K562 (cell line): ENCODE measurements around the gene ZNF219. TPM values are rescaled to one million over a fixed set of nuclear protein-coding genes. Genes with fewer than 3 reads are reported as not detected.

Experiments
- BDP1 ChIP-seq: IDR thresholded peaks from 3 replicates; pipeline ENCODE4 v1.6.1; 2011; ENCODE audit not compliant: insufficient read length, insufficient read depth
- BRCA1 ChIP-seq, 2 experiments: fragments of 450-650 bp in 1 of 2; sonication (generic) in 1 of 2; formaldehyde crosslinking in 1 of 2; IDR thresholded peaks; 2 replicates each; pipeline versions ENCODE4 v1.5.0 to v1.6.1; 2017 to 2020; ENCODE audit warnings: mild to moderate bottlenecking in 1 of 2, missing genetic modification reagents in 1 of 2
- CCNT2 ChIP-seq: IDR thresholded peaks from 2 replicates; pipeline ENCODE4 v1.6.1; 2011; ENCODE audit warnings: borderline replicate concordance, low read depth, mild to moderate bottlenecking, moderate library complexity, mixed read lengths, low read length; ENCODE audit not compliant: insufficient read length; ENCODE audit errors: extremely low read depth
- PCBP1 ChIP-seq: fragments of 200-400 bp; formaldehyde crosslinking; IDR thresholded peaks from 2 replicates; pipeline ENCODE4 v1.6.1; 2018; ENCODE audit warnings: mild to moderate bottlenecking, low read depth, low read length; ENCODE audit not compliant: poor library complexity, severe bottlenecking
- POLR2H ChIP-seq: IDR thresholded peaks from 2 replicates; pipeline ENCODE4 v1.6.1; 2016; ENCODE audit warnings: missing genetic modification characterization, low read depth, mild to moderate bottlenecking, control low read depth, missing compliant biosample characterization, moderate library complexity
- RNF2 ChIP-seq: sonication (generic); IDR thresholded peaks from 2 replicates; pipeline ENCODE4 v1.6.1; 2016
- SNIP1 ChIP-seq: fragments of 450-650 bp; IDR thresholded peaks from 2 replicates; pipeline ENCODE4 v1.7.1; 2017; ENCODE audit warnings: low read depth, mild to moderate bottlenecking
- STAG1 ChIP-seq: sonication (generic); formaldehyde crosslinking; IDR thresholded peaks from 2 replicates; pipeline ENCODE4 v1.5.0; 2020; ENCODE audit warnings: missing genetic modification reagents, borderline replicate concordance
- ZFP36 ChIP-seq: fragments of 150-350 bp; IDR thresholded peaks from 2 replicates; pipeline ENCODE4 v1.6.1; 2018; ENCODE audit warnings: low read length, low read depth; ENCODE audit not compliant: partially characterized antibody
- ZNF282 ChIP-seq: sonication (generic); formaldehyde crosslinking; IDR thresholded peaks from 2 replicates; pipeline ENCODE4 v1.8.1; 2023; ENCODE audit warnings: missing genetic modification reagents
- polyA plus RNA-seq, 8 experiments: library from polyadenylated mRNA; depleted of rRNA in 4 of 8; stranded (reverse) in 5 of 8; unstranded in 3 of 8; fragments of >200 nt; fragmentation: Nextera tagmentation in 2 of 8; fragmentation: Illumina TruSeq in 1 of 8; extraction: Ambion mirVana in 2 of 8; extraction: Trizol in 1 of 8; gene quantifications; 2 replicates each; pipeline versions ENCODE4 v1.2.1 to v1.2.3, GENCODE V29; 2011 to 2014; ENCODE audit warnings: inconsistent platforms in 1 of 8, missing spikeins in 1 of 8
- total RNA-seq, 7 experiments: library from RNA; depleted of rRNA in 6 of 7; stranded (reverse); fragments of >200 nt in 6 of 7; fragmentation: Illumina TruSeq in 2 of 7; extraction: Trizol in 2 of 7; gene quantifications; 2 replicates each; pipeline versions ENCODE4 v1.2.1 to v1.2.3, GENCODE V29; 2011 to 2021; ENCODE audit warnings: low replicate concordance in 1 of 7
- TF ChIP-seq, protein P1 (sequence below): fragments of 450-650 bp; IDR thresholded peaks from 2 replicates; pipeline ENCODE4 v1.6.1; 2014; ENCODE audit warnings: low read depth, mild to moderate bottlenecking, moderate library complexity, borderline replicate concordance
- TF ChIP-seq, protein P2 (sequence below): fragments of 250-450 bp; sonication (Bioruptor Pico); IDR thresholded peaks from 2 replicates; pipeline ENCODE4 v1.5.0; 2021
- TF ChIP-seq, protein P3 (sequence below): fragments of 450-650 bp; IDR thresholded peaks from 2 replicates; pipeline ENCODE4 v1.6.1; 2016; ENCODE audit warnings: antibody characterized with exemption
- TF ChIP-seq, protein P4 (sequence below): sonication (generic); formaldehyde crosslinking; IDR thresholded peaks from 2 replicates; pipeline ENCODE4 v1.8.1; 2023; ENCODE audit warnings: mild to moderate bottlenecking, missing genetic modification reagents
- TF ChIP-seq, protein P5 (sequence below): fragments of 250-450 bp; sonication (Bioruptor Pico); IDR thresholded peaks from 2 replicates; pipeline ENCODE4 v1.5.0; 2022; ENCODE audit warnings: mild to moderate bottlenecking

Gene ZNF219
- total and polyA plus RNA-seq, 9 of the 15 experiments (the other 6 are each of a cell fraction or from before 2014, with no cell fraction given) = 0.29 to 10.6 (median 2.8) TPM

DNA sequence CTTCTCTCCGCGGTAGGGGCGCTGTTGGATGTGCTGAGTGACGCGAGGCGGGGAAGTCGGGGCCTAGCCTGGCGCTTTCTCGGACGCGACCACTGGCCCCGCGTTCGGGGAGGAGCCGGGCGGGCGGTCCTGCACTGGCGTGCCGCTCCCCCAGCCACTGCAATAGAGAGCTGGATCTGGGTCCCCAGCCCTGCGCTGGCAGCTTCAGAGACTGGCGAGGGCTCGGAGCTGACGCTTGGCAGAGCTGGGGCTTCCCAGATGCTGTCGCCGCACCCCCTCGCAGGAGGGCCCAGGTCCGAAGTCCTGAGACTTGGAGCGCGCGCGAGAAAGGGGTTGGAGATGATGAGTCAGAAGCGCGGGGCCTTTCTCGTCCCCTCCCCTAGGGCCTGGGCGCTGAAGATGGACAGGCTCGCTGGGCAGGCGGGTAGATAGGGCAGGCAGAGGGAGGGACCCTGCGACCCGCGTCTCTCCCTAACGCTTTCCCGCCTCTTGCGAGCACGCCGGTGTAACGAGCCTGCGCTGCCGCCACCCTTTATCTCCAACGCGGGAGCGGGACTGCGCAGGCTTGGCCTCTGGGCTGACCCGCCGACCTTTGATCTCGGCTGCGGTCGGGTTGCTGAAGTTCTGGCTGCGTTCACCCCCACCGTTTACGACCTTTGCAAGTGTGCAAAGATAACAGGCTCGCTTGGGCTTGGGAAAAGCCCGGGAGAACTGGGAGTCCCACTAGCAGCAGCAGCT lies 5.4 kb upstream of the ZNF219 start (continued):
- TF ChIP-seq SNIP1 = peak; percentile 60; the same call in 1 of the 2 replicates
- no peak for TF ChIP-seq BDP1
- TF ChIP-seq PCBP1 = no peak
- TF ChIP-seq ZFP36 = no peak
- TF ChIP-seq, protein P1, sequence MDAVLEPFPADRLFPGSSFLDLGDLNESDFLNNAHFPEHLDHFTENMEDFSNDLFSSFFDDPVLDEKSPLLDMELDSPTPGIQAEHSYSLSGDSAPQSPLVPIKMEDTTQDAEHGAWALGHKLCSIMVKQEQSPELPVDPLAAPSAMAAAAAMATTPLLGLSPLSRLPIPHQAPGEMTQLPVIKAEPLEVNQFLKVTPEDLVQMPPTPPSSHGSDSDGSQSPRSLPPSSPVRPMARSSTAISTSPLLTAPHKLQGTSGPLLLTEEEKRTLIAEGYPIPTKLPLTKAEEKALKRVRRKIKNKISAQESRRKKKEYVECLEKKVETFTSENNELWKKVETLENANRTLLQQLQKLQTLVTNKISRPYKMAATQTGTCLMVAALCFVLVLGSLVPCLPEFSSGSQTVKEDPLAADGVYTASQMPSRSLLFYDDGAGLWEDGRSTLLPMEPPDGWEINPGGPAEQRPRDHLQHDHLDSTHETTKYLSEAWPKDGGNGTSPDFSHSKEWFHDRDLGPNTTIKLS = peak; percentile 92
- TF ChIP-seq, protein P2, sequence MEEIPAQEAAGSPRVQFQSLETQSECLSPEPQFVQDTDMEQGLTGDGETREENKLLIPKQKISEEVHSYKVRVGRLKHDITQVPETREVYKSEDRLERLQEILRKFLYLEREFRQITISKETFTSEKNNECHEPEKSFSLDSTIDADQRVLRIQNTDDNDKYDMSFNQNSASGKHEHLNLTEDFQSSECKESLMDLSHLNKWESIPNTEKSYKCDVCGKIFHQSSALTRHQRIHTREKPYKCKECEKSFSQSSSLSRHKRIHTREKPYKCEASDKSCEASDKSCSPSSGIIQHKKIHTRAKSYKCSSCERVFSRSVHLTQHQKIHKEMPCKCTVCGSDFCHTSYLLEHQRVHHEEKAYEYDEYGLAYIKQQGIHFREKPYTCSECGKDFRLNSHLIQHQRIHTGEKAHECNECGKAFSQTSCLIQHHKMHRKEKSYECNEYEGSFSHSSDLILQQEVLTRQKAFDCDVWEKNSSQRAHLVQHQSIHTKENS (CRISPR knock-in tag) = no peak
- no peak for TF ChIP-seq BRCA1 (IDR thresholded peaks at IDR 0.05)
- TF ChIP-seq BRCA1 (CRISPR knock-in tag; IDR thresholded peaks at IDR 0.05) = no peak
- TF ChIP-seq, protein P3, sequence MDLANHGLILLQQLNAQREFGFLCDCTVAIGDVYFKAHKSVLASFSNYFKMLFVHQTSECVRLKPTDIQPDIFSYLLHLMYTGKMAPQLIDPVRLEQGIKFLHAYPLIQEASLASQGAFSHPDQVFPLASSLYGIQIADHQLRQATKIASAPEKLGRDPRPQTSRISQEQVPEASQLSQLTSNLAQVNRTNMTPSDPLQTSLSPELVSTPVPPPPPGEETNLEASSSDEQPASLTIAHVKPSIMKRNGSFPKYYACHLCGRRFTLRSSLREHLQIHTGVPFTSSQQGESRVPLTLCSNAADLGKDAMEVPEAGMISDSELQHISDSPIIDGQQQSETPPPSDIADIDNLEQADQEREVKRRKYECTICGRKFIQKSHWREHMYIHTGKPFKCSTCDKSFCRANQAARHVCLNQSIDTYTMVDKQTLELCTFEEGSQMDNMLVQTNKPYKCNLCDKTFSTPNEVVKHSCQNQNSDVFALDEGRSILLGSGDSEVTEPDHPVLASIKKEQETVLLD = peak; percentile 75; the same call in 1 of the 2 replicates
- peak; percentile 51 for TF ChIP-seq RNF2
- peak; percentile 17 for TF ChIP-seq CCNT2
- TF ChIP-seq, protein P4, sequence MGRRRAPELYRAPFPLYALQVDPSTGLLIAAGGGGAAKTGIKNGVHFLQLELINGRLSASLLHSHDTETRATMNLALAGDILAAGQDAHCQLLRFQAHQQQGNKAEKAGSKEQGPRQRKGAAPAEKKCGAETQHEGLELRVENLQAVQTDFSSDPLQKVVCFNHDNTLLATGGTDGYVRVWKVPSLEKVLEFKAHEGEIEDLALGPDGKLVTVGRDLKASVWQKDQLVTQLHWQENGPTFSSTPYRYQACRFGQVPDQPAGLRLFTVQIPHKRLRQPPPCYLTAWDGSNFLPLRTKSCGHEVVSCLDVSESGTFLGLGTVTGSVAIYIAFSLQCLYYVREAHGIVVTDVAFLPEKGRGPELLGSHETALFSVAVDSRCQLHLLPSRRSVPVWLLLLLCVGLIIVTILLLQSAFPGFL (CRISPR knock-in tag) = no peak
- TF ChIP-seq, protein P5, sequence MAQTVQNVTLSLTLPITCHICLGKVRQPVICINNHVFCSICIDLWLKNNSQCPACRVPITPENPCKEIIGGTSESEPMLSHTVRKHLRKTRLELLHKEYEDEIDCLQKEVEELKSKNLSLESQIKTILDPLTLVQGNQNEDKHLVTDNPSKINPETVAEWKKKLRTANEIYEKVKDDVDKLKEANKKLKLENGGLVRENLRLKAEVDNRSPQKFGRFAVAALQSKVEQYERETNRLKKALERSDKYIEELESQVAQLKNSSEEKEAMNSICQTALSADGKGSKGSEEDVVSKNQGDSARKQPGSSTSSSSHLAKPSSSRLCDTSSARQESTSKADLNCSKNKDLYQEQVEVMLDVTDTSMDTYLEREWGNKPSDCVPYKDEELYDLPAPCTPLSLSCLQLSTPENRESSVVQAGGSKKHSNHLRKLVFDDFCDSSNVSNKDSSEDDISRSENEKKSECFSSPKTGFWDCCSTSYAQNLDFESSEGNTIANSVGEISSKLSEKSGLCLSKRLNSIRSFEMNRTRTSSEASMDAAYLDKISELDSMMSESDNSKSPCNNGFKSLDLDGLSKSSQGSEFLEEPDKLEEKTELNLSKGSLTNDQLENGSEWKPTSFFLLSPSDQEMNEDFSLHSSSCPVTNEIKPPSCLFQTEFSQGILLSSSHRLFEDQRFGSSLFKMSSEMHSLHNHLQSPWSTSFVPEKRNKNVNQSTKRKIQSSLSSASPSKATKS (CRISPR knock-in tag) = no peak
- TF ChIP-seq POLR2H (tag) = 0 out of 2 replicates have a peak, but pooled peaks have one; percentile 31
- TF ChIP-seq STAG1 = no peak
- TF ChIP-seq ZNF282 (CRISPR knock-in tag) = no peak
